ENCODE data around the gene TFF3. TPM values are rescaled to one million over a fixed set of nuclear protein-coding genes. Genes with fewer than 3 reads are reported as not detected.

The TFF3 gene
- total RNA-seq, 2 donors from 2014 or later: 5.0 TPM

- Histone ChIP-seq H3K27me3 (no peaks in the 10 kb centered on the region), H3K36me3 (no peaks in the 10 kb centered on the region), H3K4me3 (no peak overlapping the region), H3K27ac (no peak overlapping the region), H3K4me1 (peaks cover 0 to 16% of the 10 kb centered on the region in 2 donors), H3K9me3 (no peaks in the 10 kb centered on the region)
- DNase-seq (ENCODE audit: low spot score): peak; percentile 42
- TF ChIP-seq CTCF (IDR thresholded peaks at IDR 0.05): no peak
These were observed 2.1 kb upstream of the TFF3 start for GRCh38 chr21:42317341-42317741.

- H3K4me3 ChIP-seq: no peak overlapping the region
- H3K36me3 ChIP-seq: no peaks in the 10 kb centered on the region
- peaks cover 0 to 20% of the 10 kb centered on the region in 2 donors for H3K4me1 ChIP-seq
- DNase-seq (ENCODE audit: low spot score): peak; percentile 49
- no peak for TF ChIP-seq CTCF (IDR thresholded peaks at IDR 0.05)
- no peak overlapping the region for H3K27ac ChIP-seq
- no peaks in the 10 kb centered on the region for H3K9me3 ChIP-seq
- H3K27me3 ChIP-seq: no peaks in the 10 kb centered on the region
These were observed 1.7 kb upstream of the TFF3 start for GRCh38 chr21:42316891-42317290.

- Histone ChIP-seq H3K27me3 (no peaks in the 10 kb centered on the region), H3K27ac (no peak overlapping the region), H3K4me3 (no peak overlapping the region), H3K36me3 (no peaks in the 10 kb centered on the region), H3K4me1 (peaks cover 0 to 23% of the 10 kb centered on the region in 2 donors), H3K9me3 (no peaks in the 10 kb centered on the region)
- no peak for TF ChIP-seq CTCF (IDR thresholded peaks at IDR 0.05)
- DNase-seq (ENCODE audit: low spot score): peak; percentile 26
These were observed 453 bp downstream of the TFF3 start for GRCh38 chr21:42314616-42315295.

GRCh38 chr21:42313501-42313969, 1.7 kb downstream of the TFF3 start:
- Histone ChIP-seq H3K27me3 (no peaks in the 10 kb centered on the region), H3K4me1 (peaks cover 0 to 23% of the 10 kb centered on the region in 2 donors), H3K36me3 (no peaks in the 10 kb centered on the region), H3K4me3 (no peak overlapping the region), H3K9me3 (no peaks in the 10 kb centered on the region), H3K27ac (no peak overlapping the region)
- peak; percentile 54 for DNase-seq (ENCODE audit: low spot score)
- no peak for TF ChIP-seq CTCF (IDR thresholded peaks at IDR 0.05)

GRCh38 chr21:42312626-42313104, 2.5 kb downstream of the TFF3 start:
- no peaks in the 10 kb centered on the region for H3K9me3 ChIP-seq
- peak; percentile 47 for DNase-seq (ENCODE audit: low spot score)
- no peak for TF ChIP-seq CTCF (IDR thresholded peaks at IDR 0.05)
- H3K36me3 ChIP-seq: no peaks in the 10 kb centered on the region
- H3K27ac ChIP-seq: no peak overlapping the region
- H3K4me3 ChIP-seq: no peak overlapping the region
- H3K4me1 ChIP-seq: peaks cover 0 to 23% of the 10 kb centered on the region in 2 donors
- H3K27me3 ChIP-seq: no peaks in the 10 kb centered on the region
